Smooth muscle cell (in vitro differentiated cells): ENCODE measurements around the gene HSPD1. TPM values are rescaled to one million over a fixed set of nuclear protein-coding genes. Genes with fewer than 3 reads are reported as not detected.

Source experiments
- DNase-seq: peaks from one replicate; lab custom pipeline; 2025; ENCODE audit not compliant: unreplicated experiment; lab: John Stamatoyannopoulos, UW
- H2AFZ ChIP-seq: fragments of 200-600 bp; sonication (generic); 2 replicates; pipeline ENCODE4 v1.6.0; 2016; ENCODE audit warnings: antibody characterized with exemption, low read depth, mild to moderate bottlenecking
- H3F3A ChIP-seq: fragments of 200-600 bp; sonication (generic); 2 replicates; pipeline ENCODE4 v1.6.0; 2017; ENCODE audit warnings: antibody characterized with exemption, low read depth
- H3K27ac ChIP-seq: fragments of 200-600 bp; sonication (generic); 2 replicates; pipeline ENCODE4 v1.5.1; 2016; ENCODE audit warnings: low read depth, mild to moderate bottlenecking
- H3K27me3 ChIP-seq: fragments of 200-600 bp; sonication (generic); 2 replicates; pipeline ENCODE4 v1.6.1; 2016; ENCODE audit warnings: low read depth, mild to moderate bottlenecking
- H3K36me3 ChIP-seq: fragments of 200-600 bp; sonication (generic); 2 replicates; pipeline ENCODE4 v1.5.1; 2016; ENCODE audit warnings: low read depth
- H3K4me1 ChIP-seq: fragments of 200-600 bp; sonication (generic); 2 replicates; pipeline ENCODE4 v1.5.1; 2016; ENCODE audit warnings: low read depth
- H3K4me2 ChIP-seq: fragments of 200-600 bp; sonication (generic); 2 replicates; pipeline ENCODE4 v1.6.0; 2016; ENCODE audit warnings: mild to moderate bottlenecking
- H3K4me3 ChIP-seq: fragments of 200-600 bp; sonication (generic); 2 replicates; pipeline ENCODE4 v1.5.1; 2016; ENCODE audit warnings: mild to moderate bottlenecking
- H3K79me2 ChIP-seq: fragments of 200-600 bp; sonication (generic); 2 replicates; pipeline ENCODE4 v1.6.0; 2016; ENCODE audit warnings: low read depth, mild to moderate bottlenecking
- H3K9ac ChIP-seq: fragments of 200-600 bp; sonication (generic); 2 replicates; pipeline ENCODE4 v1.6.0; 2016; ENCODE audit warnings: low read depth
- H3K9me3 ChIP-seq: fragments of 200-600 bp; sonication (generic); replicated peaks from 2 replicates; pipeline ENCODE4 v1.5.1; 2016; ENCODE audit warnings: low read depth
- H4K20me1 ChIP-seq: fragments of 200-600 bp; sonication (generic); 2 replicates; pipeline ENCODE4 v1.6.0; 2016; ENCODE audit warnings: low read depth
- CTCF ChIP-seq: fragments of 200-600 bp; sonication (generic); IDR thresholded peaks from 2 replicates; pipeline ENCODE4 v1.5.1; 2017; ENCODE audit warnings: borderline replicate concordance, mild to moderate bottlenecking, antibody characterized with exemption; ENCODE audit not compliant: insufficient read depth, poor library complexity, severe bottlenecking
- WGBS: methylation state at CpG from one replicate; pipeline ENCODE4 v1.1.7; 2016; ENCODE audit warnings: low lambda C conversion rate; 5-methylcytosine and 5-hydroxymethylcytosine counted together
- polyA plus RNA-seq: library from polyadenylated mRNA; unstranded; fragments of >200 nt; fragmentation: Nextera tagmentation; extraction: Ambion mirVana; gene quantifications from 2 replicates; pipeline ENCODE4 v1.2.1, GENCODE V29; 2016
- total RNA-seq: library from RNA; depleted of rRNA; stranded (reverse); fragments of >200 nt; gene quantifications from 2 replicates; pipeline ENCODE4 v1.2.3, GENCODE V29; 2014

HSPD1 gene
- total and polyA plus RNA-seq, 2 experiments from 2014 or later, result 142 to 145 TPM

GRCh38 chr2:197504000-197504399, 4.4 kb upstream of the HSPD1 start:
- DNase-seq, result no peak
- no peak overlapping the region for H2AFZ ChIP-seq
- no peak overlapping the region for H3K4me2 ChIP-seq
- H3K9ac ChIP-seq, result no peak overlapping the region
- no peaks in the 10 kb centered on the region for H3F3A ChIP-seq
- no peaks in the 10 kb centered on the region for H3K9me3 ChIP-seq
- peaks cover 9% of the 10 kb centered on the region for H3K36me3 ChIP-seq
- WGBS, result 100% methylated on average over 2 of the region's 2 CpGs
- H3K27ac ChIP-seq, result no peak overlapping the region
- H3K4me1 ChIP-seq, result peaks cover 16% of the 10 kb centered on the region
- H3K27me3 ChIP-seq, result no peaks in the 10 kb centered on the region
- H3K79me2 ChIP-seq, result peaks cover 41% of the 10 kb centered on the region
- peaks cover under 1% of the 10 kb centered on the region for H4K20me1 ChIP-seq
- no peak overlapping the region for H3K4me3 ChIP-seq
- TF ChIP-seq CTCF, result no peak

- no peak overlapping the region for H3K9ac ChIP-seq
- no peak overlapping the region for H2AFZ ChIP-seq
- 84% methylated on average over 4 of the region's 4 CpGs for WGBS
- no peaks in the 10 kb centered on the region for H3K27me3 ChIP-seq
- peak overlapping the region; percentile 31 for H3K27ac ChIP-seq
- no peak for TF ChIP-seq CTCF
- peak overlapping the region; percentile 97 for H3K4me2 ChIP-seq
- H3K79me2 ChIP-seq, result peaks cover 54% of the 10 kb centered on the region
- H3K4me1 ChIP-seq, result peaks cover 26% of the 10 kb centered on the region
- H3K9me3 ChIP-seq, result no peaks in the 10 kb centered on the region
- DNase-seq, result no peak
- H3F3A ChIP-seq, result no peaks in the 10 kb centered on the region
- H3K4me3 ChIP-seq, result peak overlapping the region; percentile 86
- peaks cover 9% of the 10 kb centered on the region for H3K36me3 ChIP-seq
- H4K20me1 ChIP-seq, result peaks cover 14% of the 10 kb centered on the region
Observed at GRCh38 chr2:197502685-197503084, 3.0 kb upstream of the HSPD1 start.

GRCh38 chr2:197502201-197502600, 2.6 kb upstream of the HSPD1 start:
- Histone ChIP-seq H3K36me3 (peaks cover 9% of the 10 kb centered on the region), H3K9me3 (no peaks in the 10 kb centered on the region), H3K4me1 (peaks cover 31% of the 10 kb centered on the region), H3K79me2 (peaks cover 59% of the 10 kb centered on the region), H4K20me1 (peaks cover 19% of the 10 kb centered on the region), H3K4me3 (peak overlapping the region; percentile 86), H3F3A (no peaks in the 10 kb centered on the region), H3K27ac (peak overlapping the region; percentile 31), H3K4me2 (peak overlapping the region; percentile 97), H3K27me3 (no peaks in the 10 kb centered on the region), H2AFZ (no peak overlapping the region), H3K9ac (no peak overlapping the region)
- no peak for TF ChIP-seq CTCF
- DNase-seq, result no peak
- 75% methylated on average over 4 of the region's 4 CpGs for WGBS

- DNase-seq, result no peak
- 1% methylated on average over 28 of the region's 30 CpGs for WGBS
- peaks cover 38% of the 10 kb centered on the region for H3K4me1 ChIP-seq
- no peaks in the 10 kb centered on the region for H3F3A ChIP-seq
- H3K79me2 ChIP-seq, result peaks cover 75% of the 10 kb centered on the region
- peak overlapping the region; percentile 10 for H2AFZ ChIP-seq
- peak overlapping the region; percentile 86 for H3K4me3 ChIP-seq
- peak overlapping the region; percentile 97 for H3K4me2 ChIP-seq
- no peaks in the 10 kb centered on the region for H3K27me3 ChIP-seq
- H3K9ac ChIP-seq, result peak overlapping the region; percentile 92
- H3K9me3 ChIP-seq, result no peaks in the 10 kb centered on the region
- peak overlapping the region; percentile 98 for H3K27ac ChIP-seq
- no peak for TF ChIP-seq CTCF
- H3K36me3 ChIP-seq, result peaks cover 9% of the 10 kb centered on the region
- H4K20me1 ChIP-seq, result peaks cover 29% of the 10 kb centered on the region
Observed at GRCh38 chr2:197500503-197501131, 977 bp upstream of the HSPD1 start.
